WTC11 (cell line): ENCODE results near the gene CDKN2AIPNL. TPM values are rescaled to one million over a fixed set of nuclear protein-coding genes. Genes with fewer than 3 reads are reported as not detected.

Experiments
- ATAC-seq: fragments of 200-7000 bp; cut with Tn5 transposase; 2 replicates; pipeline ENCODE4 v1.10.0; 2021; ENCODE audit warnings: mild to moderate bottlenecking, moderate library complexity
- CTCF ChIA-PET: fragments of 300-600 bp; sonication (Branson Sonifier 250); formaldehyde crosslinking; loops from one replicate; lab custom pipeline; 2021; ENCODE audit warnings: antibody characterized with exemption; lab: Charles Lee
- POLR2A ChIA-PET: fragments of 350-600 bp; sonication (Branson Sonifier 250); formaldehyde crosslinking; loops from one replicate; lab custom pipeline; 2021; ENCODE audit warnings: antibody characterized with exemption; lab: Charles Lee
- DNase-seq: peaks from one replicate; pipeline ENCODE4 v3.0.0; 2021; ENCODE audit warnings: low spot score
- H3K27ac Mint-ChIP-seq: 2 replicates; pipeline ENCODE4 v1.8.0; 2021; ENCODE audit warnings: mixed read lengths
- H3K27me3 Mint-ChIP-seq: 2 replicates; pipeline ENCODE4 v1.8.0; 2021; ENCODE audit warnings: low read depth, mild to moderate bottlenecking, moderate library complexity, mixed read lengths
- H3K36me3 Mint-ChIP-seq: 2 replicates; pipeline ENCODE4 v1.8.0; 2021; ENCODE audit warnings: mixed read lengths
- H3K4me1 Mint-ChIP-seq: 2 replicates; pipeline ENCODE4 v1.8.0; 2022; ENCODE audit warnings: mixed read lengths
- H3K4me3 Mint-ChIP-seq: 2 replicates; pipeline ENCODE4 v1.8.0; 2021; ENCODE audit warnings: mild to moderate bottlenecking, moderate library complexity, mixed read lengths
- H3K9me3 Mint-ChIP-seq: 2 replicates; pipeline ENCODE4 v1.8.0; 2021; ENCODE audit warnings: mixed read lengths
- AFF4 ChIP-seq: sonication (generic); formaldehyde crosslinking; IDR thresholded peaks from 2 replicates; pipeline ENCODE4 v1.8.1; 2023; ENCODE audit warnings: mild to moderate bottlenecking, missing genetic modification reagents, borderline replicate concordance
- E2F5 ChIP-seq: sonication (generic); formaldehyde crosslinking; IDR thresholded peaks from 2 replicates; pipeline ENCODE4 v1.8.1; 2022; ENCODE audit warnings: mild to moderate bottlenecking, moderate library complexity, missing genetic modification reagents
- EMX1 ChIP-seq: fragments of 250-450 bp; sonication (Bioruptor Pico); IDR thresholded peaks from 2 replicates; pipeline ENCODE4 v1.8.0; 2021; ENCODE audit warnings: mild to moderate bottlenecking
- ETV6 ChIP-seq: sonication (generic); formaldehyde crosslinking; IDR thresholded peaks from 2 replicates; pipeline ENCODE4 v1.8.1; 2022; ENCODE audit warnings: mild to moderate bottlenecking, missing genetic modification reagents
- FOXK1 ChIP-seq: sonication (generic); formaldehyde crosslinking; IDR thresholded peaks from 2 replicates; pipeline ENCODE4 v1.8.0; 2022; ENCODE audit warnings: mild to moderate bottlenecking, moderate library complexity, missing genetic modification reagents
- FOXP1 ChIP-seq: sonication (generic); formaldehyde crosslinking; IDR thresholded peaks from 2 replicates; pipeline ENCODE4 v1.8.0; 2022; ENCODE audit warnings: missing genetic modification reagents, mild to moderate bottlenecking, moderate library complexity, borderline replicate concordance
- GTF2I ChIP-seq: fragments of 250-450 bp; sonication (Bioruptor Pico); conservative IDR thresholded peaks from 2 replicates; pipeline ENCODE4 v1.4.0; 2021; ENCODE audit warnings: mild to moderate bottlenecking
- HMGXB4 ChIP-seq: sonication (generic); formaldehyde crosslinking; IDR thresholded peaks from 2 replicates; pipeline ENCODE4 v1.8.1; 2023; ENCODE audit warnings: mild to moderate bottlenecking, moderate library complexity, missing genetic modification reagents
- JUN ChIP-seq: sonication (generic); formaldehyde crosslinking; IDR thresholded peaks from 2 replicates; pipeline ENCODE4 v1.8.0; 2023; ENCODE audit warnings: mild to moderate bottlenecking, missing genetic modification reagents
- MYBL2 ChIP-seq: sonication (generic); formaldehyde crosslinking; IDR thresholded peaks from 2 replicates; pipeline ENCODE4 v1.8.1; 2023; ENCODE audit warnings: mild to moderate bottlenecking, moderate library complexity, missing genetic modification reagents
- NFATC4 ChIP-seq: fragments of 250-450 bp; sonication (Bioruptor Pico); IDR thresholded peaks from 2 replicates; pipeline ENCODE4 v1.9.0; 2021; ENCODE audit warnings: mild to moderate bottlenecking
- NR1H2 ChIP-seq: sonication (generic); formaldehyde crosslinking; IDR thresholded peaks from 2 replicates; pipeline ENCODE4 v1.9.0; 2021; ENCODE audit warnings: mild to moderate bottlenecking, moderate library complexity, missing genetic modification reagents
- PRDM15 ChIP-seq: sonication (generic); formaldehyde crosslinking; IDR thresholded peaks from 2 replicates; pipeline ENCODE4 v1.8.0; 2022; ENCODE audit warnings: missing genetic modification reagents
- PREB ChIP-seq: sonication (generic); formaldehyde crosslinking; IDR thresholded peaks from 2 replicates; pipeline ENCODE4 v1.8.1; 2022; ENCODE audit warnings: mild to moderate bottlenecking, missing genetic modification reagents, moderate library complexity, borderline replicate concordance
- TEAD4 ChIP-seq: sonication (generic); formaldehyde crosslinking; IDR thresholded peaks from 2 replicates; pipeline ENCODE4 v1.8.0; 2022; ENCODE audit warnings: mild to moderate bottlenecking, missing genetic modification reagents
- ZNF416 ChIP-seq: fragments of 250-450 bp; sonication (Bioruptor Pico); IDR thresholded peaks from 2 replicates; pipeline ENCODE4 v1.9.0; 2021; ENCODE audit warnings: mild to moderate bottlenecking, inconsistent platforms
- total RNA-seq: library from RNA; stranded (reverse); gene quantifications from 3 replicates; pipeline ENCODE4 v1.2.3, GENCODE V29; 2021
- TF ChIP-seq, protein P1 (sequence below): sonication (generic); formaldehyde crosslinking; conservative IDR thresholded peaks from 2 replicates; pipeline ENCODE4 v1.8.1; 2023; ENCODE audit warnings: mild to moderate bottlenecking, low read depth, missing genetic modification reagents, moderate library complexity
- TF ChIP-seq, protein P2 (sequence below): fragments of 250-450 bp; sonication (Bioruptor Pico); IDR thresholded peaks from 2 replicates; pipeline ENCODE4 v1.9.0; 2021; ENCODE audit warnings: mild to moderate bottlenecking, borderline replicate concordance

The CDKN2AIPNL gene
- total RNA-seq, 1 experiment from 2014 or later = 54.3 TPM

DNA sequence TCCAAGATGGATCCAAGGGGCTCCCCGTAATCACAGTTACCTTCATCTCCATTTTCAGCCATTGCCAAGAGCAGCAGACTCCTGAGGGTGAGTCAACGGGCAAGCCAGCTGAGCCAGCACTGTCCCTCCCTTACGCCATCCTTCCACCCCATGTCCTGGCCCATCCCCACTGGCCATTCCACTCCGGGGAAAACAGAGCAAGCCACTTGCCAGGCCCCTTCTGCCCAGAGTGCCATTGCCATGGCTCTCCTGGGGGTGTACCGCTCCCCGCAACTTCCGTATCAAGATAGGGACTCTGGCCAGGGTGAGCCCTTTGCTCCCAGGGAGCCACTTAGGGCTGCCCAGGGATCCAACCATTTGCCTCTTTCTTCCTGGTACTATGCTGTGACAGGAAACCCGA lies 48.9 kb upstream of the CDKN2AIPNL start (continued):
- TF ChIP-seq AFF4 (CRISPR knock-in tag) = no peak
- no peak for TF ChIP-seq EMX1 (CRISPR knock-in tag)
- TF ChIP-seq NR1H2 (CRISPR knock-in tag) = no peak
- TF ChIP-seq ETV6 (CRISPR knock-in tag) = no peak
- TF ChIP-seq TEAD4 (CRISPR knock-in tag) = no peak
- TF ChIP-seq FOXP1 (CRISPR knock-in tag) = no peak
- TF ChIP-seq, protein P1, sequence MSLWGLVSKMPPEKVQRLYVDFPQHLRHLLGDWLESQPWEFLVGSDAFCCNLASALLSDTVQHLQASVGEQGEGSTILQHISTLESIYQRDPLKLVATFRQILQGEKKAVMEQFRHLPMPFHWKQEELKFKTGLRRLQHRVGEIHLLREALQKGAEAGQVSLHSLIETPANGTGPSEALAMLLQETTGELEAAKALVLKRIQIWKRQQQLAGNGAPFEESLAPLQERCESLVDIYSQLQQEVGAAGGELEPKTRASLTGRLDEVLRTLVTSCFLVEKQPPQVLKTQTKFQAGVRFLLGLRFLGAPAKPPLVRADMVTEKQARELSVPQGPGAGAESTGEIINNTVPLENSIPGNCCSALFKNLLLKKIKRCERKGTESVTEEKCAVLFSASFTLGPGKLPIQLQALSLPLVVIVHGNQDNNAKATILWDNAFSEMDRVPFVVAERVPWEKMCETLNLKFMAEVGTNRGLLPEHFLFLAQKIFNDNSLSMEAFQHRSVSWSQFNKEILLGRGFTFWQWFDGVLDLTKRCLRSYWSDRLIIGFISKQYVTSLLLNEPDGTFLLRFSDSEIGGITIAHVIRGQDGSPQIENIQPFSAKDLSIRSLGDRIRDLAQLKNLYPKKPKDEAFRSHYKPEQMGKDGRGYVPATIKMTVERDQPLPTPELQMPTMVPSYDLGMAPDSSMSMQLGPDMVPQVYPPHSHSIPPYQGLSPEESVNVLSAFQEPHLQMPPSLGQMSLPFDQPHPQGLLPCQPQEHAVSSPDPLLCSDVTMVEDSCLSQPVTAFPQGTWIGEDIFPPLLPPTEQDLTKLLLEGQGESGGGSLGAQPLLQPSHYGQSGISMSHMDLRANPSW (CRISPR knock-in tag) = no peak
- no peak for TF ChIP-seq MYBL2
- TF ChIP-seq, all 79 proteins: peak for 0

DNA sequence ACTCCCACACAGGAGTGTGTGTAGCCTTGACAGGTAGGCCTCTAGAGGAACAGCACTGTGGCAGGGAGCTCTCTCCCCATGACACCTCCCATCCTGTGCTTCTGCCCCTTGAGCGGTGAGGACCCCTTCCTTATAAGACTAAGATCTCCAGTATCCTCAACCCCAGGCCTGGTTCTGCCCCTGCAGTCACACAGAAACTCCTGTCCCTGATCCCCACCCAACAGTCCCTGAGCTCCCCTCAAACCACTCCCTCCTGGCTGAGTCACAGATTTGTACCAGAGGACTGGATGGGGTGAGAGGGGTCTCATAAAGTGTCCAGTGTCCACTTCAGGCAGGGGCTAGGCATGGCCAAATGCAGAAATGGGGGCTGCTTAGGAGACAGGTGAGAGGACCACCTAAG lies 47.8 kb upstream of the CDKN2AIPNL start:
- no peaks in the 10 kb centered on the region for H3K9me3 Mint-ChIP-seq
- H3K36me3 Mint-ChIP-seq = no peaks in the 10 kb centered on the region
- POLR2A ChIA-PET = interaction anchor here (0.6 kb wide), 1 partner anchor 322 kb away, joined by 3 read pairs; no protein-coding TSS in a partner anchor
- CTCF ChIA-PET = interaction anchor here (0.6 to 1.9 kb wide), 6 partner anchors 32 to 128 kb away, joined by 3 to 7 read pairs (median 4); partner anchors contain the start of gene CDKN2AIPNL
- H3K27me3 Mint-ChIP-seq = no peaks in the 10 kb centered on the region; the same call in 1 of the 2 replicates
- no peak for DNase-seq
- no peak overlapping the region for H3K4me3 Mint-ChIP-seq
- no peak overlapping the region for H3K27ac Mint-ChIP-seq
- no peaks in the 10 kb centered on the region; the same call in 1 of the 2 replicates for H3K4me1 Mint-ChIP-seq
- ATAC-seq = no peak
- TF ChIP-seq JUN (CRISPR knock-in tag) (no peak), E2F5 (CRISPR knock-in tag) (no peak), FOXK1 (CRISPR knock-in tag) (no peak), NFATC4 (CRISPR knock-in tag) (no peak), TEAD4 (CRISPR knock-in tag) (no peak), ZNF416 (CRISPR knock-in tag) (no peak), PRDM15 (no peak), PREB (CRISPR knock-in tag) (no peak), HMGXB4 (CRISPR knock-in tag) (no peak), GTF2I (no peak)
- TF ChIP-seq, protein P2, sequence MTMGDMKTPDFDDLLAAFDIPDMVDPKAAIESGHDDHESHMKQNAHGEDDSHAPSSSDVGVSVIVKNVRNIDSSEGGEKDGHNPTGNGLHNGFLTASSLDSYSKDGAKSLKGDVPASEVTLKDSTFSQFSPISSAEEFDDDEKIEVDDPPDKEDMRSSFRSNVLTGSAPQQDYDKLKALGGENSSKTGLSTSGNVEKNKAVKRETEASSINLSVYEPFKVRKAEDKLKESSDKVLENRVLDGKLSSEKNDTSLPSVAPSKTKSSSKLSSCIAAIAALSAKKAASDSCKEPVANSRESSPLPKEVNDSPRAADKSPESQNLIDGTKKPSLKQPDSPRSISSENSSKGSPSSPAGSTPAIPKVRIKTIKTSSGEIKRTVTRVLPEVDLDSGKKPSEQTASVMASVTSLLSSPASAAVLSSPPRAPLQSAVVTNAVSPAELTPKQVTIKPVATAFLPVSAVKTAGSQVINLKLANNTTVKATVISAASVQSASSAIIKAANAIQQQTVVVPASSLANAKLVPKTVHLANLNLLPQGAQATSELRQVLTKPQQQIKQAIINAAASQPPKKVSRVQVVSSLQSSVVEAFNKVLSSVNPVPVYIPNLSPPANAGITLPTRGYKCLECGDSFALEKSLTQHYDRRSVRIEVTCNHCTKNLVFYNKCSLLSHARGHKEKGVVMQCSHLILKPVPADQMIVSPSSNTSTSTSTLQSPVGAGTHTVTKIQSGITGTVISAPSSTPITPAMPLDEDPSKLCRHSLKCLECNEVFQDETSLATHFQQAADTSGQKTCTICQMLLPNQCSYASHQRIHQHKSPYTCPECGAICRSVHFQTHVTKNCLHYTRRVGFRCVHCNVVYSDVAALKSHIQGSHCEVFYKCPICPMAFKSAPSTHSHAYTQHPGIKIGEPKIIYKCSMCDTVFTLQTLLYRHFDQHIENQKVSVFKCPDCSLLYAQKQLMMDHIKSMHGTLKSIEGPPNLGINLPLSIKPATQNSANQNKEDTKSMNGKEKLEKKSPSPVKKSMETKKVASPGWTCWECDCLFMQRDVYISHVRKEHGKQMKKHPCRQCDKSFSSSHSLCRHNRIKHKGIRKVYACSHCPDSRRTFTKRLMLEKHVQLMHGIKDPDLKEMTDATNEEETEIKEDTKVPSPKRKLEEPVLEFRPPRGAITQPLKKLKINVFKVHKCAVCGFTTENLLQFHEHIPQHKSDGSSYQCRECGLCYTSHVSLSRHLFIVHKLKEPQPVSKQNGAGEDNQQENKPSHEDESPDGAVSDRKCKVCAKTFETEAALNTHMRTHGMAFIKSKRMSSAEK (CRISPR knock-in tag) = no peak
